Vagina (tissue), 2 donors: Measurements from ENCODE around the gene HSFX3.
A peak's percentile ranks its signal among the peaks of the same experiment; 100 is the strongest.

Experiments
- CTCF ChIP-seq, 3 experiments: fragments of 450-650 bp in 2 of 3; fragments of 200-600 bp in 1 of 3; sonication (generic) in 1 of 3; IDR thresholded peaks; one replicate each; pipeline ENCODE4 v1.5.1; 2017 to 2019; ENCODE audit warnings: antibody characterized with exemption in 3 of 3, mild to moderate bottlenecking in 2 of 3, moderate library complexity in 2 of 3
- POLR2A ChIP-seq, 2 donors: fragments of 450-650 bp; IDR thresholded peaks; one replicate each; pipeline ENCODE4 v1.6.1; 2017; ENCODE audit warnings: antibody characterized with exemption in 2 of 2, mild to moderate bottlenecking in 2 of 2, moderate library complexity in 2 of 2

GRCh38 chrX:149527705-149528104, 22.0 kb downstream of the HSFX3 start:
- peak in 1 of 3 experiments; percentile 40 for TF ChIP-seq CTCF (IDR thresholded peaks at IDR 0.05)
- TF ChIP-seq POLR2A (IDR thresholded peaks at IDR 0.05), result no peak
